Measurements from ENCODE around the gene CCNB2. TPM values are rescaled to one million over a fixed set of nuclear protein-coding genes. Genes with fewer than 3 reads are reported as not detected.
A peak's percentile ranks its signal among the peaks of the same experiment; 100 is the strongest.

CCNB2 gene
- total and polyA plus RNA-seq, 10 of the 15 experiments (the other 5 are each of a cell fraction or from before 2014, with no cell fraction given), result 74.1 to 211 (median 103) TPM

DNA sequence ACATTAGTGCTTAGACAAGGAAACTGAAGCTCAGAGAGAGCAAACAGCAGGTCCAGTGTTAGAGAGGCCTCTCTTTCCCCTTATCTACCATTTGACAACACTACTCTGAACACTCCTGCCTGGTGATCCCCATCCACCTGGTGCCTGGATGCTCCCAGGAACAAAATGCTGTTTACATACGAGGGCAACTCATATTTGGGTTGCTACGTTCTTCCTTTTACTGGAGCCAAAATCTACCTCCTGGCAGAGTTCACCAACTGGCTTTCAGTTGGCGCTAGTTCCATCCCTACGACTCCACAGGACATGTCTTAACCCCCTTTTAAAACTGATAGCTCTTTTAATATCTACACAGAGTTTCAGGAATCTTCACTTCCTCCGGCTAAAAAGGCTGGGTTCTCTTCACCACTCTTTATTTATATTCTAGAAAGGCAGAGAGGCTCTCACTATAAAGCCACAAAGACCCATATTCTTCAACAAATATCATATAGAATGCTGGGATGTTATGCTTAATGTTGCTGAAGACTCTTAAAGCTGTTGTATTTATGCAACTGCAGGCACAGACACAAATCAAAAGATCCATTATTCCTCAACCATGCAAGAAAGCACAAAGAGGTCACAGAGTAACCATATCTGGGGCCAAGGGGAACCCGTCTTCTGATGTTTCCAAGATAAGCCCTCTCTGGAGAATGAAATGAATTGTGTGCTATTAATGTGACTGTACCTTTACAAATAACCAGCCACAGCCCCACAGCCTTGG lies 47.9 kb downstream of the CCNB2 start:
- Histone ChIP-seq H3K27me3 (replicated peaks in 1 of 2; ENCODE audit: control insufficient read depth in 2 of 2, insufficient read depth in 2 of 2, low read length in 1 of 2) (no peaks in the 10 kb centered on the region), H3K9me3 (replicated peaks; ENCODE audit: control insufficient read depth, insufficient read depth, low read length) (no peaks in the 10 kb centered on the region), H3K36me3 (ENCODE audit: control insufficient read depth in 2 of 2, insufficient read depth in 2 of 2, low read length in 1 of 2) (peaks cover 14 to 39% of the 10 kb centered on the region in 2 experiments), H2AFZ (ENCODE audit: control insufficient read depth, low read depth, low read length) (no peak overlapping the region), H3K79me2 (ENCODE audit: control insufficient read depth, insufficient read depth, low read length) (no peaks in the 10 kb centered on the region), H3K4me3 (no peak overlapping the region), H3K9ac (ENCODE audit: control insufficient read depth, insufficient read depth, low read length) (no peak overlapping the region), H3K4me1 (ENCODE audit: control insufficient read depth, insufficient read depth, low read length) (no peaks in the 10 kb centered on the region), H3K27ac (ENCODE audit: control insufficient read depth, insufficient read depth) (no peak overlapping the region), H4K20me1 (ENCODE audit: control insufficient read depth, insufficient read depth) (no peaks in the 10 kb centered on the region), H3K4me2 (ENCODE audit: control insufficient read depth, insufficient read depth) (no peak overlapping the region)
- intact Hi-C loops (cut with micrococcal nuclease; ENCODE audit: unreplicated experiment), result no loop called here
- POLR2A ChIA-PET, result no interaction called here
- DNase-seq (ENCODE audit: low read depth, low spot score), result no peak
- ATAC-seq, result no peak
- WGBS (ENCODE audit: insufficient coverage, insufficient replicate concordance, low lambda C conversion rate, missing lambda C conversion rate), result 97% methylated on average over 6 of the region's 6 CpGs
- TF ChIP-seq, protein P1, sequence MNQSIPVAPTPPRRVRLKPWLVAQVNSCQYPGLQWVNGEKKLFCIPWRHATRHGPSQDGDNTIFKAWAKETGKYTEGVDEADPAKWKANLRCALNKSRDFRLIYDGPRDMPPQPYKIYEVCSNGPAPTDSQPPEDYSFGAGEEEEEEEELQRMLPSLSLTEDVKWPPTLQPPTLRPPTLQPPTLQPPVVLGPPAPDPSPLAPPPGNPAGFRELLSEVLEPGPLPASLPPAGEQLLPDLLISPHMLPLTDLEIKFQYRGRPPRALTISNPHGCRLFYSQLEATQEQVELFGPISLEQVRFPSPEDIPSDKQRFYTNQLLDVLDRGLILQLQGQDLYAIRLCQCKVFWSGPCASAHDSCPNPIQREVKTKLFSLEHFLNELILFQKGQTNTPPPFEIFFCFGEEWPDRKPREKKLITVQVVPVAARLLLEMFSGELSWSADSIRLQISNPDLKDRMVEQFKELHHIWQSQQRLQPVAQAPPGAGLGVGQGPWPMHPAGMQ (IDR thresholded peaks at IDR 0.05; ENCODE audit: borderline replicate concordance), result no peak
- in situ Hi-C loops (cut with MboI), result loop anchor here (5.0 kb wide), 1 partner anchor 344 kb away; no protein-coding TSS in a partner anchor
- CTCF ChIA-PET, result interaction anchor here (0.6 to 1.7 kb wide), 3 partner anchors 9 to 47 kb away, joined by 3 to 5 read pairs (median 5); no protein-coding TSS in a partner anchor
- no peak for FAIRE-seq
- BruUV-seq (replicated peaks), result TSS peak; percentile 24
- SMC1A ChIA-PET (ENCODE audit: uncharacterized antibody, unreplicated experiment), result interaction anchor here (0.7 to 1.6 kb wide), 3 partner anchors 9 to 179 kb away, joined by 3 to 5 read pairs (median 4); no protein-coding TSS in a partner anchor
- RAD21 ChIA-PET (ENCODE audit: unreplicated experiment), result no interaction called here

DNA sequence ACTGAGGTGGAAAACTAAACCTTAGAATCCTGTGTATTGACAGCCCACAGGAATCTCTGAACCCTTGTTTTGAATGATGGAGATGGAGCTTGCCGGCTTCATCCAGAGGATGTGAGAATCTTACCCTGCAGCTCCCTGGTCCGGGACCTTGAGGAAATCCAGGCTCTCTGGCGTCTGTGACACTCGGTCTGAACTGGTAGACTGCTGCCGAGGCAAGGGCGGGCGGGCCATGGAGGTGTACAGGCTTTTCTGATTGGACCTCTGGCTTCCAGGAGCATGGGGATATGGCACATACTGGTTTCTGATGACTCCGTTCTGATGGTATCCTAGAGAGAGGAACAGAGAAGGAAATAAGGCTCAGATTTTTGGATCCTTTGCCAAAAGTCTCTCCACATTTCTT lies 48.5 kb downstream of the CCNB2 start:
- POLR2A ChIA-PET, result no interaction called here
- H3K27ac ChIP-seq (ENCODE audit: control insufficient read depth, insufficient read depth), result no peak overlapping the region
- no peaks in the 10 kb centered on the region for H3K79me2 ChIP-seq (ENCODE audit: control insufficient read depth, insufficient read depth, low read length)
- no peaks in the 10 kb centered on the region for H3K4me1 ChIP-seq (ENCODE audit: control insufficient read depth, insufficient read depth, low read length)
- no peaks in the 10 kb centered on the region for H4K20me1 ChIP-seq (ENCODE audit: control insufficient read depth, insufficient read depth)
- BruUV-seq (replicated peaks), result no TSS peak
- RAD21 ChIA-PET (ENCODE audit: unreplicated experiment), result no interaction called here
- H3K9me3 ChIP-seq (replicated peaks; ENCODE audit: control insufficient read depth, insufficient read depth, low read length), result no peaks in the 10 kb centered on the region
- DNase-seq (ENCODE audit: low read depth, low spot score), result no peak
- FAIRE-seq, result no peak
- peaks cover 13 to 45% of the 10 kb centered on the region in 2 experiments for H3K36me3 ChIP-seq (ENCODE audit: control insufficient read depth in 2 of 2, insufficient read depth in 2 of 2, low read length in 1 of 2)
- no peak overlapping the region for H3K4me2 ChIP-seq (ENCODE audit: control insufficient read depth, insufficient read depth)
- H3K4me3 ChIP-seq, result no peak overlapping the region
- intact Hi-C loops (cut with micrococcal nuclease; ENCODE audit: unreplicated experiment) (no loop called here), in situ Hi-C loops (cut with MboI) (loop anchor here (5.0 kb wide), 1 partner anchor 344 kb away; no protein-coding TSS in a partner anchor)
- WGBS (ENCODE audit: insufficient coverage, insufficient replicate concordance, low lambda C conversion rate, missing lambda C conversion rate), result 91% methylated on average over 8 of the region's 8 CpGs
- SMC1A ChIA-PET (ENCODE audit: uncharacterized antibody, unreplicated experiment), result interaction anchor here (0.7 to 1.6 kb wide), 3 partner anchors 94 to 347 kb away, joined by 3 to 4 read pairs (median 3); no protein-coding TSS in a partner anchor
- H3K9ac ChIP-seq (ENCODE audit: control insufficient read depth, insufficient read depth, low read length), result no peak overlapping the region
- TF ChIP-seq NR2F1 (conservative IDR thresholded peaks at IDR 0.05), result no peak
- TF ChIP-seq TCF12 (IDR thresholded peaks at IDR 0.05; ENCODE audit: low read depth, low read length), result no peak
- no peak for TF ChIP-seq GABPA (IDR thresholded peaks at IDR 0.05; ENCODE audit: low read depth)
- no peak for TF ChIP-seq HDGF (IDR thresholded peaks at IDR 0.05)
- TF ChIP-seq FOS (IDR thresholded peaks at IDR 0.05; ENCODE audit: borderline replicate concordance, extremely low read depth, insufficient read length), result no peak
- TF ChIP-seq POLR2AphosphoS5 (IDR thresholded peaks at IDR 0.05; ENCODE audit: low read length), result no peak
- TF ChIP-seq ZNF622 (IDR thresholded peaks at IDR 0.05), result no peak
- TF ChIP-seq TAF1 (IDR thresholded peaks at IDR 0.05; ENCODE audit: borderline replicate concordance, low read depth, low read length), result no peak
- TF ChIP-seq RAD21 (IDR thresholded peaks at IDR 0.05; ENCODE audit: insufficient read depth, low read depth, low read length), result no peak
- ATAC-seq, result no peak
- CTCF ChIA-PET, result interaction anchor here (0.5 to 1.7 kb wide), 3 partner anchors 15 to 1633 kb away, joined by 3 to 5 read pairs (median 3); no protein-coding TSS in a partner anchor
- H3K27me3 ChIP-seq (replicated peaks in 1 of 2; ENCODE audit: control insufficient read depth in 2 of 2, insufficient read depth in 2 of 2, low read length in 1 of 2), result no peaks in the 10 kb centered on the region
- no peak overlapping the region for H2AFZ ChIP-seq (ENCODE audit: control insufficient read depth, low read depth, low read length)

Data from GM12878 (cell line).